NB4 (cell line): ENCODE data around the gene MIS18A.

Experiments
- CTCF ChIP-seq: IDR thresholded peaks from one replicate; pipeline ENCODE4 v1.5.1; 2012; ENCODE audit warnings: low read depth, low read length
- POLR2A ChIP-seq: IDR thresholded peaks from 2 replicates; pipeline ENCODE4 v1.6.1; 2011; ENCODE audit warnings: mild to moderate bottlenecking; ENCODE audit not compliant: insufficient read length; ENCODE audit errors: extremely low read depth

GRCh38 chr21:32233722-32234301 lies 45.0 kb downstream of the MIS18A start:
- TF ChIP-seq CTCF, result no peak
- TF ChIP-seq POLR2A, result no peak
